Activated CD8-positive, alpha-beta memory T cell treated with anti-CD3 and anti-CD28 coated beads, Interleukin-2, amount 50 U/mL, for 1 hour (primary cell): ENCODE results near the gene ACAD10.
"Not testable (repeated sequence)": the region's sequence is repeated elsewhere in the genome, so short reads cannot be mapped to it uniquely, and the experiment has no call there.

ENCODE experiments used
- DNase-seq: peaks from one replicate; pipeline ENCODE4 v3.0.0-alpha.2; 2020; ENCODE audit errors: extremely low read depth

Gene ACAD10

DNA sequence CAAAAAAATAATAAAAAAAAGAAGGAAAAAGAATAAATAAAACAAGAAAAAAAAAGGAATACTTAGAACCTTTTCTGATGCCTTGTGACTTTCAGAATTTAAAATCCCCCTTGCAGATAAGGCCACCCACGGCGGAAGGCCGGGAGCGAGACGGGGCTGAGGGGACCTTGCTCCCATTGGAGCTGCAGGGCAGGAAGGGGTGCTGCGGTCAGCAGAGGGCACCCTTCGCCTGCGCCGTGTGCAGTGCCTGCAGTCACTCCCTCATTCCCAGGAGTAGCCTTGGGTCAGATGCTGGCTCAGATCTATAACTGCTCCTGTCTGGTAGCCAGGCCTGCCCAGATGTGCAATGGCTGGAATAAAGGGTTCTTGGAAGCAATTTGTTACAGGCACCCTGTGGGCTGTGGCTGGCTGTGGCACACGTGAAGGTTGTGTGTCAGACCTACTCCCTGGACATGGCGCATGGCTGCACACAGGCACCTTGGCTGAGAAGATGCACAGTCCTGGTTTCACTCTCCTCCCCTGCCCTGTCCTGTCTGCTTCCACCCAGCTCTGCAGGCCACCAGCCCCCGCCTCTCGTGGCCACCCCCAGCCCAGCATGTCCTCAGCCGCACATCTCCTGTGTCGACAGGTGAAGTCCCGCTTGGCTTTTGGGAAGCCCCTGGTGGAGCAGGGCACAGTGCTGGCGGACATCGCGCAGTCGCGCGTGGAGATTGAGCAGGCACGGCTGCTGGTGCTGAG is 67.5 kb downstream of the ACAD10 start:
- no peak for DNase-seq

DNA sequence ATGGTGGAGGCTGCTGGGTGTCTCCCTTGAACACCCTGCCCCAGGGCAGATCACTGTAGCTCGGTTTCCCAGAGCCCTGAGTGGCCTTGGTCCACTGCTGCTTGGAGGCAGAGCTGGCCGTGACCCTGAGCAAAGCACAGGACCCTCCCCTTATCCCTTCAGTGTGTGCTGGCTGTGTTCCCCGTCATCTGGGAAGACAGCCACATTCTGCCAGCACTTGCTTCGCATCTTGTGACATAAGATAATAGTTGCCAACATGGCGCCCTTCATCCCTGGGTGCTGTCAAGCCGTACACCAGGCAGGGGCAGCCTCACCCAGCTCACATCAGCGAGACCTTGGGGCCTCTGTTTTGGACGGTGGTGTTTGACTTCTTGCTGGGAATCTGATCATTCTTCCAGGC is 68.8 kb downstream of the ACAD10 start:
- no peak for DNase-seq

DNA sequence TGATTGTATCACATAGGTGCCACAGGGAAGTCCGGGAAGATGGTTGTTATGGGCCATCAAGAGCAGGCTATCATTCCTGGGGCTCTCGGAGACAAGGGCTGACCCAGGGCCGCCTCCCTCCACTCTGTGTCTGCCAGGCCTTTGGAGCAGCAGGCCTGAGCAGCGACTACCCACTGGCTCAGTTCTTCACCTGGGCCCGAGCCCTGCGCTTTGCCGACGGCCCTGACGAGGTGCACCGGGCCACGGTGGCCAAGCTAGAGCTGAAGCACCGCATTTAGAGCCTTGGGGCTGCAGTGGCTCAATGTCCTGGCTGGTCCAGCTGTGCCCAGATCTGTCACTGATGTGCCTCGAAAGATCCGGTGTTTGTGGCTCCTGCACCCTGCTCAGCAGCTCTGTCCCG is 70.3 kb downstream of the ACAD10 start:
- no peak for DNase-seq

DNA sequence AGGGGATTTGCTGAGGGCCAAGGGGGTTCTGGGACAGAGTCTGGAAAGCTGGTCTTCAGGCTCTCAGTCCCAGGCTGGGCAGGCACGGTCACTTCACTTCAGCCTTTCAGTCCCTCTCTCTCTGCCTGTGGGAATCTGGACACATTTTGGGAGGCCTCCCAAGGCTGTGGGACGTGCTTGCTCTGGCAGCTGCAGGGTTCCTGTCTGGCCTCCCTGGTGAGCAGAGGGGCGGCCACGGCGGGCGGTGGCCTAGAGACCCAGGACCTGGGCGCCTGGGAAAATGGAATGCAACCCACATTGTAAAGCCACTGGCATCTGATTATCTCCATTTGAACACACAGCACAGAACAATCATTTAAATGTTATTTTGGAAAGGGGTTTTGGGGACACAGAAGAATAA is 70.8 kb downstream of the ACAD10 start:
- DNase-seq = no peak

DNA sequence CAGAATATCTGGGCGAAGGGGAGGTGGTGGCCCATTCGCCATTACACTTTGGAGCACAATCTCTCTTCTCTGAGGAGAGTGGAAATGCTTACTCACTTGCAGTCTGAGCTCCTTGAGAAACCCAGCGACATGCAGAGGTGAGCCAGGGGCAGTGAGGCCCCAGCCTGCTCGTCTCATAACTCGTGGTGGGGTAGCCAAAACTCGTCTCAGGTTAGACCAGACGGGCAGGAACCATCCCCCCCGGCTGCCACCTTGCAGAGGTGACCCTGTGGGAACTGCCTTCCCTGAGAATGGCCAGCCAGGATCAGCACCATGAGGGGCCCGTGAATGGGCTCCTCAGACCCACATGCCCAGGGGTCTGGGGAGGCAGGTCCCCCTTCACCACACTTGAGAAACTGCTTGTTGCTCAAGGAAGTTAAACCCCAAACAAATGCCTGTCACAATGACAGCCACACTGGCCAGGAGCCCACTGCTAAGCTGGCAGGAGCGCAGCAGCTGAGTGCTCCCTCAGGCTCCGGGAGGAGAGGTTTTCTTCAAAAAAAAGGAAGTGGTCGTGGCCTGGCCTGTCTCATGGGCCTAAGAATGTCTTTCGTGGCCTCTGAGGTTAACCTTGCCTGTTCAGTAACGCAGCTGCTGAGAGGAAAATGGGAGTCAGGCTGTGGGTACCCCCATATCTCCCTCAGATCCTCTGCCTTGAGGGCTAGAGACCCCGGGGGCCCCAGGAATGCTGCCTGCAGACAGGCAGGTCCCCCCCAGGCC is 71.7 kb downstream of the ACAD10 start:
- no peak for DNase-seq

DNA sequence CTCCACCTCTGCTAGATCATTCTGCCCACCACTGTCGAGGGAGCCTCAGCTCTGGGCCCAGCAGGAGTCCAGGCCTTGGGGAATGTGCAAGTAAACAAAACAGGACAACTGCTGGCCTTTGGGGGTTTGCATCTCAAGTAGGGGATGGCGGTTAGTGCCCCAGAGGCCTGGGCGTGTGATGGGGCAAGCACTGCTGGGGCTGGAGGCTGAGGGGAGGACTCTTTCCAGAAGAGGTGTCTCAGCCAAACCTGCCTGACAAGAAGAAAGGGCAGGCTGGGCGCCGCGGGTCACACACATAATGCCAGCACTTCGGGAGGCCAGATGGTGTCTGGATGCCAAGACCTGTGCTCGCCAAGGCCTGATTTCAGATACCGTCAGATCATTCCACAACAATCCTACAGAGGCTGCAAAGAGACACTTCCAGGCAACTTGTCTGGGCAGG is 72.3 kb downstream of the ACAD10 start:
- DNase-seq = no peak

DNA sequence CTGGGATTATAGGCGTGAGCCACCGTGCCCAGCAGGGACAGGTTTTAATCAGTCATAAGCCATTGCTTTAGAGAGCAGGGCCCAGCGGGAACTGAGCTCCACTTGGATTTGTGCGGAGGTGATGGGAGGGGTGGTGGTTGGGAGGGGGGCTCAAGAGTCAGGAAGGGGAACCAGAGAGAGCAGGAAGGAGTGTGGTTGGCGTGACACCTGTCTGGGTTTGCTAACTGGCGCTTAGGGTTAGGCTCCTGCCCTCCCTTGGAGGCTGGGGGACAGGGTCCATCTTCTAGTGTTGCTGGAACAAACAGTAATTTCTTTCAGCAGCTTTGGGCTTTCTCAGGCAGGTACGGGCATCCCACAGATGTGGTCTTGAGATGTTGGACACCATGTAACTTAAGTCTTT is 73.4 kb downstream of the ACAD10 start:
- no peak for DNase-seq

DNA sequence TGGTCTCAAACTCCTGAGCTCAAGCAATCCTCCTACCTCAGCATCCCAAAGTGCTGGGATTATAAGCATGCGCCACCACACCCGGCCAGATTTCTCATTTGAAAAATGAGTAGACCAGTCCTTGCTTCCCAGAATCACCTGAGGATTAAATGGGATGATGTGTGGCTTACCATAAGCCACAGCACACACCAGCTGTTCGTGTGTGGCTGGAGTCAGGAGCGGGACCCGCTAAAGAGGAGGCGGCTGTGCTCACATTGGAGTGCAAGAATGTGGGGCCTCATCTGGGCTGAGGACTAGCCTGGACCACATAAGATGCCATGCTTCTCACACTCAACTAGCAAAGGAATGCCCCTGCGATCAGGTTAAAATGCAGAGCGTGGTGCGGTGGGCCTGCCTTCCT is 74.1 kb downstream of the ACAD10 start:
- no peak for DNase-seq

DNA sequence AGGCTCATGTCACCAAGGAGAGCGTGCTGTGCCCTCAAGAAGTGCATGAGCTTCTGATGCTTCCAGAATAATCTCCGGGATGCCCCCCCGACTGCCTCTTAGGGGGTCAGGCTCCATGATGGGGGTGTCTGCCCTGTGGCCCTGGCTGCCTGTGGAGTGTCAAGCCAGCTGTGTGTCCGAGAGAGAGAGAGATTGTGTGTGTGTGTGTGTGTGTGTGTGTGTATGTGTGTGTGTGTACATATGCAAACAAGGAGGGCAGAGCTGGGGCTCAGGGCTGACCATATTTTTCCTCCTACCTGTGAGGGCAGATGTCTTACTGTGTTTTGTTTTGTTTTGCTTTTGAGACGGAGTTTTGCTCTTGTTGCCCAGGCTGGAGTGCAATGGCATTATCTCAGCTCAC is 75.2 kb downstream of the ACAD10 start:
- no peak for DNase-seq

DNA sequence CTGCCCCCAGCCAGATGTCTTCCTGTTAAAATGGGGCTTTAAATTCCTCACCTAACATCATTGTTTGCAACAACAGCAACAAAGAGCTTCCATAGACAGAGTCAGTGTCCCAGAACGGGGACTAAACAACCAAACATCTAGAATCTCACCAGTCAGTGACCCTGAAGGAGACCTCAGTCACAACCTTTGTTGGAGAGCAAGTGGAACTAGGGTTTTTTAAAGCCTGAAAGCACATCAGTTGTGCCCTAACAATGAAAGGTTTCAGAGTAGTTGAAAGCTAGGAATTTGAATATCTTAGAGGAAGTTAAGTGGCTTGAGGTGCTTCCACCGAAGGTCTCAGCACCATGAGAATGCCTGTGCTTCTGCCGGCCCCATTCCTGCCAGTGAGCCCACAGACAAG is 75.9 kb downstream of the ACAD10 start:
- DNase-seq = no peak

DNA sequence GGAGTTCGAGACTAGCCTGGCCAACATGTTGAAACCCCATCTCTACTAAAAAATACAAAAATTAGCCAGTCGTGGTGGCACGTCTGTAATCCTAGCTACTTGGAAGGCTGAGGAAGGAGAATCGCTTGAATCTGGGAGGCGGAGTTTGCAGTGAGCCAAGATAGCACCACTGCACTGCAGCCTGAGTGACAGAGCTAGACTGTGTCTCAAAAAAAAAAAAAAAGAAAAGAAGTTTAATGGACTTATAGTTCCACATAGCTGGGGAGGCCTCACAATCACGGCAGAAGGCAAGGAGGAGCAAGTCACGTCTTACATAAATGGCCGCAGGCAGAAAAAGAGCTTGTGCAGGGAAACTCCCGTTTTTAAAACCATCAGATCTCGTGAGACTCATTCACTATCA is 77.7 kb downstream of the ACAD10 start:
- not testable (repeated sequence) for DNase-seq

DNA sequence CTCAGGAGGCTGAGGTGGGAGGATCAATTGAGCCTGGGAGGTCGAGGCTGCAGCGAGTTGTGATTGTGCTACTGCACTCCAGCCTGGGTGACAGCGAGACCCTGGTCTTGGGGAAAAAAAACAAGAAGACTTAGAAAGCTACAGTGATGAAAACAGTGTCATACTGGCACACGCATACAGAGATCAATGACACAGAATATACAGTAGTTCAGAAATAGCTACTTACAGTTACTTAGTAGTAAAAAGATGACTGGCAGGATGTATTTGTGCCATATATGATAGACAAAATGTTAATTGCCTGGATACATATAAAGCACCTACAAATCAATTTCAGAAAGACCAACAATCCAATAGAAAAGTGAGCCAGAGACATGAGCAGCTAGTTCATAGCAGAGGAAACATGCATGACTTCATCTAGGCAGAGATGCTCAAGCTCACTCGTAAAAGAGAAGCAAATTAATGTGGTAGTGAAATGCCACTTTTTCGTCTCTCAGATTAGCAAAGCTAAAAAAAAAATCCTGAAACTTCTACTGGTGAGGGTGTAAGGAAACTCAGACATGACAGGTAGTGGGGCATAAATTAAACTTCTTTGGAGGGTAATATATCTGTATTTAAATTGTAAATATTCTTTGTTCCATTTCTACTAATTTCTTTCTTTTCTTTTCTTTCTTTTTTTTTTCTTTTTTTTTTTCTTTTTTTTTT is 78.4 kb downstream of the ACAD10 start:
- no peak for DNase-seq

DNA sequence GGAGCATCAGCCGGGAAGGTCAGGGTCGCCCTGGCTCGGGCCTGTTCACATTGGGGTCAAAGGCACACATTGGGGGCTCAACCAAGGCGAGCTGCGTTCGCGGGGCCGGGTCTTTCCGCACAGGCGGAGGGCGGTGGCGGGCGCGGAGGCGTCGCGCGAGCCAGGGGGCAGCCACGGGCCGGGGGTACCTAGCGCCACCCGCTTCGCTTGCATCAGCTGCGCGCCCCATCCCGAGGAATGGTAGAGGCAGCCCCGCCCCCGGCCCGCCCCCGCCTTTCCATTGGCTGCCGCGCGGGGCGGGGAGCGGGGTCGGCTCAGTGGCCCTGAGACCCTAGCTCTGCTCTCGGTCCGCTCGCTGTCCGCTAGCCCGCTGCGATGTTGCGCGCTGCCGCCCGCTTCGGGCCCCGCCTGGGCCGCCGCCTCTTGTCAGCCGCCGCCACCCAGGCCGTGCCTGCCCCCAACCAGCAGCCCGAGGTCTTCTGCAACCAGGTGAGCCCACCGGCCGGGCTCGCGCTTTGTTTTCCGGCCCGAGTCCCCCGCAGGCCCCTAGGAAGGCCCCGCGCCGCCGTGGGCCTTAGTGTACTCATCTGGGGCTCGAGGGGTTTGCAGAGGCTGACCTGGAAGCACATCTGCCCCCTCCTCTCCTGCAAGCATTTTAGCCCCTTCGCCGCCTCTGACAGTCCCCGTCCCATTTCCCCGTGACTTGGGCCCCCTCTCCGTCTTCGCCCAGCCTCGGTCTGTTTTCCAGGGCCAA is 80.9 kb downstream of the ACAD10 start, which contains the start of gene ALDH2:
ALDH2 (plus strand) TSS at position 326 of the 754 bp plus-strand sequence; CDS start at position 376, 50 bp downstream.
- peak; percentile 10 for DNase-seq

DNA sequence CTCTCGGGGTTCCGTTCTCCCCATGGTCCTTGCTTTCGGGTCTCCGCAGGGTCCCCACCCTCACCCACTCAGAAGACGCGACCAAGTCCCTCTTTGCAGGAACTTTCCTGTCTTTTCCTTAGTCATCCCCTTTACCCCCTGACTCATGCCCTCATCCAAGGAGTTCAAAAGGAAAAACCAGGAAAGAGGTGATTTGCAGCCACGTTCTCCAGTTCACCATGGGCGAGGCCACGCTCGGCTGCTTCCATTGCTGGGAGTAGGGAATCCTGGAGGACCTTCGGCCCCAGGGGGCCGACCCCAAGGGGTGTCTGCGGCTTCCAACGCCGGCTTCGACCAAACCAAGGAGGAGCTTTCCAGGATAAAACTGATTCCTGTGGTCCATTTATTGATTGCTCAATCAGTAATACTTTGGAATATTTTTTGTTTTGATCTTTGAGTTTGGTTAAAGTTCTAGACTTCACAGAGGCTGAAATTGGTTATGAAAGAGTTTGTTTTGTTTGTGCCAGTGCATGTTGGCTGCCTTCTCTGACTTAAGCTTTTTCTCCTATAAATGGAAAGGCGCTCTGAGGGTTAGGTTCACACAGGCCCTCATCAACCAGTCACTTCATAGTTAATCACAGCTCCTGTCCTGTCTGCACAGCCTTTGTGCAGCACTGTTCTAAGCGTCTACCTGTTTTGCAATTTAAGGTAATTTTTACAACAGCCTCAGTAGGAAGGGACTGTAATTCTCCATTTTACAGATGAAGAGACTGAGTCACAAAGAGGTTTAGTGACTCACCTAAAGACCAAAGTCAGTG is 81.7 kb downstream of the ACAD10 start:
- no peak for DNase-seq

DNA sequence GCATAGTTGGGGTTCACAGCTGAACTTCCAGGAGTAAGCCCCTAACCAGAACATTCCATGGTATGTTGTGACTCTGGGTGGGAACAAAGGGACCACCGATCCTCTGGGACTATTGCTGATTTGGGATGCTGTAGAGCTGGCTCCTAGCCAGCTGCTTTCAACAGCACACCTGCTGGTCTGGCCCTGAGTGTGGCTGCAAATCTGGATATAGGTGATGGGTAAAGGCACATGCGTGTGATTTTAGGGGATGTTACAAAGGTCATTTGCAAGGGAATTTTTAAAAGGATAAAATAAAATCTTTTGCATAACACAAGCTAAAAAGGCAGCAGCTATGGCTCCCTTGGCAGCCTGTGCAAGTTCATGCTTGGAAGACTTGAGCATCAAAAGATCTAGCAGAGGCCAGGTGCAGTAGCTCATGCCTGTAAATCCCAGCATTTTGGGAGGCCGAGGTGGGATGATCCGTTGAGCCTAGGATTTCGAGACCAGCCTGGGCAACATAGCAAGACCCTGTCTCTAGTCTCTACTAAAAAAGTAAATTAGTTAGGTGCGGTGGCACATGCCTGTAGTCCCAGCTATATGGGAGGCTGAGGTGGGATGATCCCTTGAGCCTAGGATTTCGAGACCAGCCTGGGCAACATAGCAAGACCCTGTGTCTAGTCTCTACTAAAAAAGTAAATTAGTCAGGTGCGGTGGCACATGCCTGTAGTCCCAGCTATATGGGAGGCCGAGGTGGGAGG is 82.5 kb downstream of the ACAD10 start:
- DNase-seq = no peak

DNA sequence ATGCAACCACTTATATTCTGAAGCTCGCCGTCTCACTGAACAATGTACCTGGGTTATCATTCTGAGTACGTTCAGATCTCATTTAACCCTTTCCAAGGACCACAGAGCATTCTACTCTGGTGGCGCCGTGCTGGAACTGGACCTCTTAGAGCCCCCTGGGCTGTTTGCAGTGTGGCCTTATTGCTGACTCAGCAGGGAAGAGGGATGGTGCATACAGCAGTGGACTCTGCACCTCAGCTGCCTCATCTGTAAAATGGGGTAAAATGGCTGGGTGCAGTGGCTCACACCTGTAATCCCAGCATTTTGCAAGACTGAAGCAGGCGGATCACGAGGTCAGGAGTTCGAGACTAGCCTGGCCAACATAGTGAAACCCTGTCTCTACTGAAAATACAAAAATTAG is 83.7 kb downstream of the ACAD10 start:
- no peak for DNase-seq

DNA sequence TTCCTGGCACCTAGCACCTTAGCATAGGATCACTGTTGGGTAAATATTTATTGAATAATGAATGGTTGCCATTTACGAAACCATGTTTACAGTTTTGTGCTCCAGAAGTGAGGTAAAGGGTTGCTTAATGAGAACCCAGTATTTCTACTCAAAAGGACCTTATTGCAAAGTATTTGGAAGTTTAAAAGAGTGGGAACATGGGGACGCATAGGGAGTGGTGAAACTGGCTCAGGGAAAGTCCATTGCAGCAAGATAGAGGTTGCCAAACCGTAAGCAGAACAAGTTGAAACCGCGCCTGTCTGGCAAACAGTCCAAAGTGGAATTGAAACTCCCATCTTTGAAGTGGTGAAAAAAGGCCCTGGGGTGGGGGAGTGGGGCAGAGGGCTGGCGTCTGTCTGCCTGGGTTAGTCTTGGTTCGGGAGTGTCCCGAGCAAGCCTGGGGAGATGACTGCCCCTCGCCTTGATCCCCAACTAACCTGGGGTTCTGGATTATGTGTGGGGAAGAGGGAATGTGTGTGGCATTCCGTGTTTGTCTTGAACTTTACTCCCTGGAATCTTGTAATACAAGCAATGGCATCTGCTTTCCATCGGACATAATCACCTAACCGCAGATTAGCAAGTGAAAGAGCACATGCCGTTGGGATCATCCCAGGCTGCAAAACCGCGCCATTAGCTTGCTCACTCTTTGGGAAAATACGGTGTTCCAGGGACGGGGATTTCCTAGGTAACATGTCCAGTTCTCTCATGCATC is 88.1 kb downstream of the ACAD10 start:
- no peak for DNase-seq

DNA sequence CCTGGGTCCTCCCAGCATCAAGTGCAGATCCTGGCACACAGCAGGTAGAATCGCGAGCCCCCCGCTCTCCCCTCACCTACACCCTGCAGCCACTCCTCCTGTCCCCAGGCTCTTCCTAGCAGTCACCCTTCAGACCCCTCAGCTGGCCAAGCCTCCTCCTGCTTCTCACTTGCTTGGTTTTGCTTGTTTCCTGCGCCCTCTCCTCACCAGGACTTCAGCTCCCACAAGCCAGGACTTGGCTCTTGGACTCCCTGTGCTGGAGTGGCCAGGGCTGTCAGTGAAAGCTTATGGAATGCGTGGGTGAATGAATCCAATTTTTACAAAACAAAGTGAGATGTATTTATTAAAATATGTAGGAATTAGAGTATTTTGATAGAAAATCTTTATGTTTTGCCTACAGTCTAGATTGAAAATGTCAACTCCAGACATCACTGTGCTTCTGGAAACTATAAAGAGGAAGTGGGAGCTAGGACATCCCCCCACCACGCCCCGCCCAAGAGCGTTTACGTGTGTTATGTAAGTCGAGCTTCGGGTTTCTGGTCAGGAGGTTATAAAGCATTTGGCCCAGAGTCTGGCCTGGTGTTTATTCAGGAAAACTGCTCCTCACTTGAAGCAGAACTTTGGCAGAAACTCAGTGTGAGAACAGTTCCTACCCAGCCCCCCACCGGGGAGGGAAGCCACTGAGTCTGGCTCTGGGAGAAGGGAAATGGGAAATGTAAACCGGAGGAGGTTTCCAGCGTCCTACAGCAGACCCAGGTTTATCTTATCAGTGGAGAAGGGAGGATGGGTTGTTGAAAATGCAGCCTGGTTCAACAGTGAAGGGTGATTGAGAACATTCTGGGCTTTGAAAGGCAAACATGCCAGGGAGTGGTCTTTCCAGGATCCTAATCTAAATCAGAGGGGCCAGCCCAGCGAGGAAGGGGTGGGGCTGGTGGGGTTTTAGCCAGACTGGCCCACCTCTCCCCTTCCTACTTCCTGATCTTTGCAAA is 89.6 kb downstream of the ACAD10 start:
- no peak for DNase-seq
